H1 (cell line): Measurements from ENCODE around the gene DAPL1. TPM values are rescaled to one million over a fixed set of nuclear protein-coding genes. Genes with fewer than 3 reads are reported as not detected.

Experiments used
- KDM4A ChIP-seq: IDR thresholded peaks from one replicate; pipeline ENCODE4 v1.7.1; 2012; ENCODE audit warnings: low read depth, mild to moderate bottlenecking, moderate library complexity, low read length, inconsistent platforms; ENCODE audit not compliant: severe bottlenecking
- POLR2AphosphoS5 ChIP-seq: IDR thresholded peaks from 2 replicates; pipeline ENCODE4 v1.6.1; 2011; ENCODE audit warnings: low read depth, low read length
- polyA plus RNA-seq, 7 experiments: library from polyadenylated mRNA; depleted of rRNA in 3 of 7; stranded (reverse) in 5 of 7; unstranded in 2 of 7; fragments of >200 nt in 5 of 7; fragments of 200-250 nt in 2 of 7; gene quantifications; 1 replicate in 5 of 7; 2 replicates in 1 of 7; 4 replicates in 1 of 7; pipeline versions ENCODE4 v1.2.1 to v1.2.3, GENCODE V29; 2011 to 2013; ENCODE audit warnings: missing spikeins in 2 of 7, mixed read lengths in 2 of 7
- total RNA-seq: library from RNA; stranded (reverse); fragmentation: NEBNext Ultra II Directional; extraction: Animal tissue kit (Norgen Biotek cat#: 25700); gene quantifications from 2 replicates; pipeline ENCODE4 v1.2.1, GENCODE V29; 2021

Gene DAPL1
- total and polyA plus RNA-seq, 2 of the 8 experiments (the other 6 are each of a cell fraction or from before 2014, with no cell fraction given), result not detected

GRCh38 chr2:158775273-158776027 is 19.7 kb upstream of the DAPL1 start (continued):
- TF ChIP-seq KDM4A (no peak), POLR2AphosphoS5 (no peak)
